Raji (cell line): ENCODE data around the gene RAPGEF1.

Source experiments
- POLR2A ChIP-seq: IDR thresholded peaks from 2 replicates; pipeline ENCODE4 v1.6.1; 2011; ENCODE audit warnings: low read depth, low read length, control low read depth; ENCODE audit not compliant: insufficient read depth

Gene RAPGEF1

GRCh38 chr9:131704141-131704983, 35.5 kb downstream of the RAPGEF1 start:
- TF ChIP-seq POLR2A = no peak

DNA sequence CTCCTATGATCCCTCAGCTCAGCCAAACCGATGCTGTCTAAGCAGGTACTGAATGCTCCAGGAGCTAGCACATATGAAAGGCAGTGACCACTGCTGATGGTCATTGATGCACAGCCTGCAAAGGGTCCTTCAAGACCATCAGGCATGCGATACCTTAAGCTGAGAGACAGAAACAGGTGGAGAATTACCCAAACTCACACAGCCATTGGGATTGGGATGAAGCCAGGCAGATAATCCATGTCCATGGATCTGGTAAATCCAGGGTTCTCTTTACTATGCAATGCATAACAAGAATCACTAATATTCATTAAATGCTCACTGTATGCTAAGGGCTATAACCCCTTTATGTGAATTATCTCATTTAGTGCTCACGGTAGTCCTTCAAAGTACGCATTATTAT, 36.2 kb downstream of the RAPGEF1 start:
- TF ChIP-seq POLR2A = no peak

- no peak for TF ChIP-seq POLR2A
Observed at GRCh38 chr9:131702911-131703310, 37.0 kb downstream of the RAPGEF1 start.

DNA sequence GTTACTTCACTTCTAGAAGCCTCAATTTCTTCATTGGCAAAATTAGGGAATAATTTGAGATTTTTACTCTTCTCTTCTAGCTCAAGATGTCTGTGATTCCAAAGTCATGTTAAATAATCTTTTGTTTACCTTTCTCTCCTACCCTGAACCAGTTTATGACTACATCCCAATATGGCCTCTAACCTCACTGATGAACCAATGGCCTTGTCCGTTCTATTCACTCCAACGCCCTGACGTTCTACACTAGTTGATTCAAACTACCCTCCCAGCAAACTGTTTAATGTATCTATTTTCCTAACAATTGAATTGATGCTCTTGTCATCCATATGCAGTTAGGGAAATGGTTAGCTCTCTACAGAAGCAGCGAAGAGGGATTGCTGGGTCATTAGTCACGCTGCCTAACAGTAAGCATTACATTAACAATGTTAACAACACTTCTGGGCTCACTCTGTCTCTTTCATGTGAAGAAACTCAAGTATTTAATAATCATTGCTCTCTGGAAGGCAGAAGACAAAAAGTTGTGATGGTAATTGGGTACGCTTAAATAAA, 38.0 kb downstream of the RAPGEF1 start:
- no peak for TF ChIP-seq POLR2A

GRCh38 chr9:131701436-131701781, 38.5 kb downstream of the RAPGEF1 start:
- TF ChIP-seq POLR2A = no peak

DNA sequence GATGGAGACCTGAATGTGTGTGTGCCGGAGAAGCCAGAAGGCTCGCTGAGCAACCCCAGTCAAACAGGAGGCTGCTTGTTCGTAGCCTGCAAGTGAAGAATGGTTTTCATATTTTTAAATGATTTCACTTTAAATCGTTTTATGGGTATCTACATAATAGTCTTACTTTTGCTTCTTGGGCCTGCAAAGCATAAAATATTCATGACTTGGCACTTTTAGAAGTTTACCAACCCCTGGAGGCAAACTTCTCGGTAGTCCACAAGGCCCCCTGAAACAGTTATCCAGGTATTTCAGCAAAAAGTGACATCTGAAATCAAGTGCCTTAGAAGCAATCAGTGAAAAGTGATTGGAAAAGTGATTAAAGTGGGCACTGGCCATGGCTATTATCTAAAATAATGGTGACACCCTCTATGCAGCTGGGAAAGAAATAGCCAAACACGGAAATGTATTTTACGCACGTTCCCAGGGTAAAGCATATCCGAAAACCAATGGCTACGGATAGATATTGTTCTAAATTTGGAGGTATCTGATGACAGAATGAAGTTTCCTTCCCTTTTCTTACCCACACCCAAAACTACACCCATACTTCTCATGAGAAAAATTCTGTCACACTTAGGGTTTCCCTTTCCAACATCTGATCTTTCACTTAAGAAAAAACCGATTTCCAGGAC, 39.0 kb downstream of the RAPGEF1 start:
- no peak for TF ChIP-seq POLR2A

- TF ChIP-seq POLR2A = no peak
Observed at GRCh38 chr9:131700076-131700475, 39.8 kb downstream of the RAPGEF1 start.

DNA sequence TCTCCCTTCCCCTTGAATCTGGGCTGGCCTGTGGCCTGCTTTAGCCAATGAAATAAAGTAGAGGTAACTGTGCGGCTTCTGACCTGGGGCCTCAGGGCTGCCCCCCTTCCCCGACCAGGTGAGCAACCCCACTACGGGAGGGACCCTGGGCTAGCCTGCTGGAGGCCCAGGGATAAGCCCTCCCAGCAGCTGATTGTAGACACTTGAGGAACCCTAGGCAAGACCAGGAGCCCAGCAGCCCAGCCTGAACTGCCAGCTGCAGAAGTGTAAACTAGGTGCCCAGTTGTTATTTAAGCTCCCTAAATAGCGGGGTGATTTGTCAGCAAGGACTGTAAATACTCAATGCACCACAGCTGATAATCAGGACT, 41.3 kb downstream of the RAPGEF1 start:
- no peak for TF ChIP-seq POLR2A

DNA sequence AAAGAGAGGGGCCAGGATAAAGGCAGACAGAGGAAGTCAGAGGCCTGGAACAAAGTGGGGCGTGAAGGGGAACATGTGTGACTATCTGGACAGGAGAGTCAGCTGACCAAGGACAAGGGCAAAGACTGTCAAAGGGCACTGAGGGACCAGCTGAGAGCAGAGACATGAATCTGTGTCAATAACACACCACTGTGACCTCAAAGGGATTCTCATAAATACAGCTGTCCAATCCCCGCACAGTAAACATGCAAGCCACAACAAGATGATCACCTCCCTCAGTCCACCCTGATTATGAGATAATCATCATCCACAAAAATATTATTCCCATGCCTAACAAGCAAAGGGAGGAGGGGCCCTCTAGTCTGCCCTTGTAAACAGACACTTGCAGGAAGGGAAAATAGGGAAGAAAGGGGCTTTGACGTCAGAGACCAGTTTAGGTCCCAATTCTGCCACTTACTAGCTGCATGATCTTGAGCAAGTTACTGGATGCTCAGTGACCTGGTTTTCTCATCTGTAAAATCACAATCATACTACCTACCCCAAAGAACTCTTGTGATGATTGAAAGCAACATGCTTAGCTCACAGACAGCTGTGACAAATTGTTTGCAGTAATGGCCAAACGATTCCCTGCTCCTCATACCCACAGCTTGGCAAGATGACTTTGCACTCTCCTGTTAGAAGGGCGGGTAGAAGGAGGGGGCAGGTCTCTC, 41.8 kb downstream of the RAPGEF1 start:
- no peak for TF ChIP-seq POLR2A

- TF ChIP-seq POLR2A = no peak
Observed at GRCh38 chr9:131697097-131697496, 42.8 kb downstream of the RAPGEF1 start.

DNA sequence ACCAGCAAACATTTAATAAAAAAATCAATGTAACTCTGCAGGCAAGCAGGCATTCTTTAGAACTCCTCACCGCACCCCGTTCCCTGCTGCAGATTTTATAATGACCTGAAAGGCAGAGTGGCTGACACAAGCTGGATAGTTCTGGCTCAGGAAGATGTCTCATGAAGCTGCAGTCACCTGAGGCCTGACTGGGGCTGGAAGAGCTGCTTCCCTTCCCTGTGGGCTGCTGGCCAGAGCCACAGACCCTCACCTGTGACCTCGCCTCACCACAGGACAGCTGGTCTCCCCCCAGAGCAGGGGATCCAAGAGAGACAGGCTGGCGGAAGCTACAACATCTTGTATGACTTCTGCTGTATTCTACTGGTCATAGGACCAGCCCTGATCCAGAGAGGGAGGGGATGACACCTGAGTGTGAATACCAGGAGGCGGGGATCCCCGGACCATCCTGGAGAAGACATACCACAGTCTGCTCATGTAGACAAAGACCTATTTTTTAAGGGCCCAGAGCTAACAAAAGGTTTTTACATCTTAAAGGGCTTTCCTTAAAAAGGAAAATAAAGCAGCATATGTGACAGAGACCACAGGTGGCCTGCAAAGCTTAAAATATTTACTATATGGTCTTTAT, 43.9 kb downstream of the RAPGEF1 start:
- TF ChIP-seq POLR2A = no peak

GRCh38 chr9:131695366-131695765, 44.5 kb downstream of the RAPGEF1 start:
- no peak for TF ChIP-seq POLR2A

GRCh38 chr9:131693651-131694597, 46.0 kb downstream of the RAPGEF1 start:
- TF ChIP-seq POLR2A = no peak

GRCh38 chr9:131692612-131693562, 47.0 kb downstream of the RAPGEF1 start:
- TF ChIP-seq POLR2A = no peak
